PC-3 (cell line): ENCODE data around the gene RB1. TPM values are rescaled to one million over a fixed set of nuclear protein-coding genes. Genes with fewer than 3 reads are reported as not detected.

Source experiments
- ATAC-seq: fragments of 200-7000 bp; cut with Tn5 transposase; 2 replicates; pipeline ENCODE4 v1.9.1; 2020; ENCODE audit warnings: mild to moderate bottlenecking, moderate library complexity
- BruUV-seq: library from RNA; stranded (reverse); fragments of 400-500 nt; replicated peaks from 2 replicates; lab custom pipeline; 2021; lab: Mats Ljungman, UMichigan
- CTCF ChIA-PET: fragments of 300-600 bp; sonication (Branson Sonifier 250); formaldehyde crosslinking; loops from one replicate; lab custom pipeline; 2022; ENCODE audit warnings: antibody characterized with exemption; lab: Charles Lee
- POLR2A ChIA-PET: fragments of 300-600 bp; sonication (Branson Sonifier 250); formaldehyde crosslinking; loops from one replicate; lab custom pipeline; 2022; ENCODE audit warnings: antibody characterized with exemption; ENCODE audit not compliant: unreplicated experiment; lab: Charles Lee
- DNase-seq: peaks from one replicate; pipeline ENCODE4 v3.0.0-alpha.2; 2015
- H2AFZ ChIP-seq: fragments of 300-600 bp; sonication (generic); 2 replicates; pipeline ENCODE4 v1.6.0; 2016; ENCODE audit warnings: antibody characterized with exemption, low read length
- H3F3A ChIP-seq: fragments of 300-600 bp; sonication (generic); one replicate; pipeline ENCODE4 v1.6.0; 2017; ENCODE audit warnings: antibody characterized with exemption, low read length, control low read depth, mild to moderate bottlenecking; ENCODE audit not compliant: unreplicated experiment
- H3K27ac ChIP-seq: fragments of 300-600 bp; sonication (generic); 2 replicates; pipeline ENCODE4 v1.5.1; 2016; ENCODE audit warnings: mild to moderate bottlenecking, low read length
- H3K27me3 ChIP-seq: fragments of 300-600 bp; sonication (generic); 2 replicates; pipeline ENCODE4 v1.6.1; 2016; ENCODE audit warnings: low read length, mixed read lengths
- H3K36me3 ChIP-seq: fragments of 300-600 bp; sonication (generic); 2 replicates; pipeline ENCODE4 v1.6.1; 2016; ENCODE audit warnings: low read depth, mixed run types, low read length, mixed read lengths
- H3K4me1 ChIP-seq: fragments of 300-600 bp; sonication (generic); 2 replicates; pipeline ENCODE4 v1.5.1; 2016; ENCODE audit warnings: low read length; ENCODE audit not compliant: insufficient read depth
- H3K4me2 ChIP-seq: fragments of 300-600 bp; sonication (generic); 2 replicates; pipeline ENCODE4 v1.6.0; 2016; ENCODE audit warnings: low read length
- H3K4me3 ChIP-seq: fragments of 300-600 bp; sonication (generic); 2 replicates; pipeline ENCODE4 v1.5.1; 2016; ENCODE audit warnings: mild to moderate bottlenecking, low read length, mixed read lengths
- H3K79me2 ChIP-seq: fragments of 300-600 bp; sonication (generic); 2 replicates; pipeline ENCODE4 v1.6.1; 2017; ENCODE audit warnings: low read length, mixed read lengths
- H3K9ac ChIP-seq: fragments of 300-600 bp; sonication (generic); 2 replicates; pipeline ENCODE4 v1.6.0; 2016; ENCODE audit warnings: mild to moderate bottlenecking, low read length
- H3K9me2 ChIP-seq: fragments of 300-600 bp; sonication (generic); replicated peaks from 2 replicates; pipeline ENCODE4 v1.6.1; 2016; ENCODE audit warnings: mixed run types, low read length, mixed read lengths
- H3K9me3 ChIP-seq: fragments of 300-600 bp; sonication (generic); 2 replicates; pipeline ENCODE4 v1.6.1; 2016; ENCODE audit warnings: low read length, mixed read lengths
- H4K20me1 ChIP-seq: fragments of 300-600 bp; sonication (generic); 2 replicates; pipeline ENCODE4 v1.6.1; 2016; ENCODE audit warnings: low read length, mixed read lengths
- CTCF ChIP-seq: fragments of 300-600 bp; sonication (generic); conservative IDR thresholded peaks from 2 replicates; pipeline ENCODE4 v1.5.1; 2017; ENCODE audit warnings: antibody characterized with exemption, low read depth, mild to moderate bottlenecking, low read length
- EZH2 ChIP-seq: fragments of 300-600 bp; sonication (generic); IDR thresholded peaks from one replicate; pipeline ENCODE4 v1.6.1; 2017; ENCODE audit warnings: antibody characterized with exemption, mild to moderate bottlenecking, low read length; ENCODE audit not compliant: unreplicated experiment
- EZH2phosphoT487 ChIP-seq: fragments of 300-600 bp; sonication (generic); IDR thresholded peaks from 2 replicates; pipeline ENCODE4 v1.6.1; 2018; ENCODE audit warnings: mild to moderate bottlenecking, antibody characterized with exemption, low read length, borderline replicate concordance
- intact Hi-C: fragments of 100-400 bp; cut with micrococcal nuclease; formaldehyde crosslinking; loops from 2 replicates; pipeline ENCODE4 v1.9.0; 2023
- total RNA-seq: library from RNA; depleted of rRNA; stranded (reverse); fragments of >200 nt; gene quantifications from 2 replicates; pipeline ENCODE4 v1.2.3, GENCODE V29; 2014

The RB1 gene
- total RNA-seq, 1 experiment from 2014 or later: 14.3 TPM

GRCh38 chr13:48511621-48512230, 208.2 kb downstream of the RB1 start:
- H2AFZ ChIP-seq: no peak overlapping the region
- CTCF ChIA-PET: no interaction called here
- intact Hi-C loops: no loop called here

GRCh38 chr13:48514793-48515192, 211.2 kb downstream of the RB1 start:
- no peaks in the 10 kb centered on the region for H4K20me1 ChIP-seq
- POLR2A ChIA-PET: no interaction called here
- H3K4me2 ChIP-seq: no peak overlapping the region
- intact Hi-C loops: no loop called here
- H3F3A ChIP-seq: no peaks in the 10 kb centered on the region
- no peak overlapping the region for H3K4me3 ChIP-seq
- H3K4me1 ChIP-seq: no peaks in the 10 kb centered on the region
- H3K27me3 ChIP-seq: no peaks in the 10 kb centered on the region
- no peaks in the 10 kb centered on the region for H3K9me2 ChIP-seq
- no TSS peak for BruUV-seq
- no peak for ATAC-seq
- CTCF ChIA-PET: no interaction called here
- no peaks in the 10 kb centered on the region for H3K79me2 ChIP-seq
- no peak overlapping the region for H2AFZ ChIP-seq
- H3K9me3 ChIP-seq: no peaks in the 10 kb centered on the region
- no peaks in the 10 kb centered on the region for H3K36me3 ChIP-seq
- H3K9ac ChIP-seq: no peak overlapping the region
- no peak for DNase-seq
- no peak overlapping the region for H3K27ac ChIP-seq
- TF ChIP-seq EZH2phosphoT487 (no peak), CTCF (no peak), EZH2 (no peak)

More at GRCh38 chr13:48511621-48512230, 208.2 kb downstream of the RB1 start:
- TF ChIP-seq EZH2 (no peak), CTCF (no peak), EZH2phosphoT487 (no peak)
- Histone ChIP-seq H3K27me3 (no peaks in the 10 kb centered on the region), H3K36me3 (no peaks in the 10 kb centered on the region), H3K79me2 (no peaks in the 10 kb centered on the region), H3K9me3 (no peaks in the 10 kb centered on the region), H3K27ac (no peak overlapping the region), H3K9ac (no peak overlapping the region), H4K20me1 (no peaks in the 10 kb centered on the region), H3K4me3 (no peak overlapping the region), H3K4me1 (no peaks in the 10 kb centered on the region), H3K4me2 (no peak overlapping the region), H3F3A (no peaks in the 10 kb centered on the region), H3K9me2 (no peaks in the 10 kb centered on the region)
- BruUV-seq: no TSS peak
- POLR2A ChIA-PET: no interaction called here
- ATAC-seq (no peak), DNase-seq (no peak)

- Histone ChIP-seq H3K79me2 (no peaks in the 10 kb centered on the region), H3K9me3 (no peaks in the 10 kb centered on the region), H3K9ac (no peak overlapping the region), H3K27ac (no peak overlapping the region), H3F3A (no peaks in the 10 kb centered on the region), H3K4me2 (no peak overlapping the region), H3K27me3 (no peaks in the 10 kb centered on the region), H3K36me3 (no peaks in the 10 kb centered on the region), H3K4me3 (no peak overlapping the region), H2AFZ (no peak overlapping the region), H3K9me2 (no peaks in the 10 kb centered on the region), H4K20me1 (no peaks in the 10 kb centered on the region), H3K4me1 (no peaks in the 10 kb centered on the region)
- no TSS peak for BruUV-seq
- TF ChIP-seq CTCF: no peak
- TF ChIP-seq EZH2phosphoT487: no peak
- CTCF ChIA-PET: interaction anchor here (0.5 kb wide), 1 partner anchor 64 kb away, joined by 3 read pairs; no protein-coding TSS in a partner anchor
- no peak for ATAC-seq
- intact Hi-C loops: no loop called here
- no peak for DNase-seq
- POLR2A ChIA-PET: no interaction called here
Observed at GRCh38 chr13:48515732-48516131, 212.2 kb downstream of the RB1 start.
